ENCODE results near the gene SPPL3. TPM values are rescaled to one million over a fixed set of nuclear protein-coding genes. Genes with fewer than 3 reads are reported as not detected.

SPPL3 gene
- total RNA-seq, 1 donor from 2014 or later: 44.1 TPM

DNA sequence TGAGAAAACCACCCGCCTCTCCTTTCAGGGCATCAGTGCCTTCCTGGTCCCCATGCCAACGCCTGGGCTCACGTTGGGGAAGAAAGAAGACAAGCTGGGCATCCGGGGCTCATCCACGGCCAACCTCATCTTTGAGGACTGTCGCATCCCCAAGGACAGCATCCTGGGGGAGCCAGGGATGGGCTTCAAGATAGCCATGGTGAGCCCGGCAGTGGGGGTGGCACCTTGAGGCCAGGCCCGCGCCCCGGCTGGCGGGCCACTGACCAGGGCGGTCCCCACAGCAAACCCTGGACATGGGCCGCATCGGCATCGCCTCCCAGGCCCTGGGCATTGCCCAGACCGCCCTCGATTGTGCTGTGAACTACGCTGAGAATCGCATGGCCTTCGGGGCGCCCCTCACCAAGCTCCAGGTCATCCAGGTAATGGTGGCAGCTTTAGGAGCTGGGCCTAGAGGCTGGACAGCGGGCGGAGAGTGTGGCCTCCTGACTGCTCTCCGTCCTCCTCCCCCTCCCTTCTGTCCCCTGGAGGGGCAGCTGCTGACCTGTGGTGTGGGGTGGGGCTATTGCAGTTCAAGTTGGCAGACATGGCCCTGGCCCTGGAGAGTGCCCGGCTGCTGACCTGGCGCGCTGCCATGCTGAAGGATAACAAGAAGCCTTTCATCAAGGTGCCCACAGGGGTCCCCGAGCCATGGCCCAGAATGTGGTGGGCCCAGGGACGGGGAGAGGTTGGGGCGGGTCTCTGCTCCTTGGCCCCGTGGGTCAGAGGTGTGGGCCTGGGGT, 165.7 kb downstream of the SPPL3 start:
- Histone ChIP-seq H3K27ac (no peak overlapping the region), H3K4me1 (no peaks in the 10 kb centered on the region), H3K4me3 (no peak overlapping the region), H3K27me3 (no peaks in the 10 kb centered on the region), H3K9me3 (no peaks in the 10 kb centered on the region), H3K36me3 (peaks cover 9% of the 10 kb centered on the region)
- DNase-seq (no peak), ATAC-seq (peak; percentile 3)
- intact Hi-C loops (cut with DNase I): no loop called here
- TF ChIP-seq, protein P1, sequence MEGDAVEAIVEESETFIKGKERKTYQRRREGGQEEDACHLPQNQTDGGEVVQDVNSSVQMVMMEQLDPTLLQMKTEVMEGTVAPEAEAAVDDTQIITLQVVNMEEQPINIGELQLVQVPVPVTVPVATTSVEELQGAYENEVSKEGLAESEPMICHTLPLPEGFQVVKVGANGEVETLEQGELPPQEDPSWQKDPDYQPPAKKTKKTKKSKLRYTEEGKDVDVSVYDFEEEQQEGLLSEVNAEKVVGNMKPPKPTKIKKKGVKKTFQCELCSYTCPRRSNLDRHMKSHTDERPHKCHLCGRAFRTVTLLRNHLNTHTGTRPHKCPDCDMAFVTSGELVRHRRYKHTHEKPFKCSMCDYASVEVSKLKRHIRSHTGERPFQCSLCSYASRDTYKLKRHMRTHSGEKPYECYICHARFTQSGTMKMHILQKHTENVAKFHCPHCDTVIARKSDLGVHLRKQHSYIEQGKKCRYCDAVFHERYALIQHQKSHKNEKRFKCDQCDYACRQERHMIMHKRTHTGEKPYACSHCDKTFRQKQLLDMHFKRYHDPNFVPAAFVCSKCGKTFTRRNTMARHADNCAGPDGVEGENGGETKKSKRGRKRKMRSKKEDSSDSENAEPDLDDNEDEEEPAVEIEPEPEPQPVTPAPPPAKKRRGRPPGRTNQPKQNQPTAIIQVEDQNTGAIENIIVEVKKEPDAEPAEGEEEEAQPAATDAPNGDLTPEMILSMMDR (IDR thresholded peaks at IDR 0.05): no peak

DNA sequence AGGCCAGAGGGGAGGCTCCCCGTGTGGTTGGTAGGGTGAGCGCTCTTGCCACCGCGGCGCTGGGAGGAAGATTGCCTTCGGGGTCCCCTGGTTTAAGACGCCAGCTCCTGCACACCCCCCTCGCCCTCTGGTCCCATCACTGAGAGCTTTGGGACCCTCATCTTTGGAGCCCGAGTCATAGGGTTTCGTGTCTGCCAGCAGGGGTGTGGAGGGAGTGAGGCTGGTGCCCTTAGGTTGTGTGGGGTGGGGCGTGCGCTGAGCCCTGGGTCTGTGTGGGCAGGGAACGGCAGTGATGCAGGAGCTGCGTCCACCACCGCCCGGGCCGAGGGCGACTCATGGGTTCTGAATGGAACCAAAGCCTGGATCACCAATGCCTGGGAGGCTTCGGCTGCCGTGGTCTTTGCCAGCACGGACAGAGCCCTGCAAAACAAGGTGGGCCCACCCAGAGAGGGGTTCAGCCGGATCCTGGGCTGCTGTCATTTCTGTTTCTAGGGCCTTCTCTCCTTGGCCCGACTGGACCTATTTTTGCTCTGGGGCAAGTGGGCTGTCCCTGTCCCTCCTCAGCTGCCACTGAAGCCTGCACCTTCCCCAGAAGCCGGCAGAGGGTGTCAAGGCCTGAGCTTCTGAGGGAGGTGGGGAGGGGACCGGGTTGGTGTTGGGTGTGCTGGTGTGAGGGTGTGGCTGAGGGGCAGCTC, 166.5 kb downstream of the SPPL3 start:
- TF ChIP-seq, protein P1 (IDR thresholded peaks at IDR 0.05): no peak
- ATAC-seq (no peak), DNase-seq (no peak)
- H3K4me1 ChIP-seq: no peaks in the 10 kb centered on the region
- no peak overlapping the region for H3K27ac ChIP-seq
- H3K4me3 ChIP-seq: no peak overlapping the region
- H3K9me3 ChIP-seq: no peaks in the 10 kb centered on the region
- intact Hi-C loops (cut with DNase I): no loop called here
- H3K27me3 ChIP-seq: no peaks in the 10 kb centered on the region
- H3K36me3 ChIP-seq: peaks cover 9% of the 10 kb centered on the region

DNA sequence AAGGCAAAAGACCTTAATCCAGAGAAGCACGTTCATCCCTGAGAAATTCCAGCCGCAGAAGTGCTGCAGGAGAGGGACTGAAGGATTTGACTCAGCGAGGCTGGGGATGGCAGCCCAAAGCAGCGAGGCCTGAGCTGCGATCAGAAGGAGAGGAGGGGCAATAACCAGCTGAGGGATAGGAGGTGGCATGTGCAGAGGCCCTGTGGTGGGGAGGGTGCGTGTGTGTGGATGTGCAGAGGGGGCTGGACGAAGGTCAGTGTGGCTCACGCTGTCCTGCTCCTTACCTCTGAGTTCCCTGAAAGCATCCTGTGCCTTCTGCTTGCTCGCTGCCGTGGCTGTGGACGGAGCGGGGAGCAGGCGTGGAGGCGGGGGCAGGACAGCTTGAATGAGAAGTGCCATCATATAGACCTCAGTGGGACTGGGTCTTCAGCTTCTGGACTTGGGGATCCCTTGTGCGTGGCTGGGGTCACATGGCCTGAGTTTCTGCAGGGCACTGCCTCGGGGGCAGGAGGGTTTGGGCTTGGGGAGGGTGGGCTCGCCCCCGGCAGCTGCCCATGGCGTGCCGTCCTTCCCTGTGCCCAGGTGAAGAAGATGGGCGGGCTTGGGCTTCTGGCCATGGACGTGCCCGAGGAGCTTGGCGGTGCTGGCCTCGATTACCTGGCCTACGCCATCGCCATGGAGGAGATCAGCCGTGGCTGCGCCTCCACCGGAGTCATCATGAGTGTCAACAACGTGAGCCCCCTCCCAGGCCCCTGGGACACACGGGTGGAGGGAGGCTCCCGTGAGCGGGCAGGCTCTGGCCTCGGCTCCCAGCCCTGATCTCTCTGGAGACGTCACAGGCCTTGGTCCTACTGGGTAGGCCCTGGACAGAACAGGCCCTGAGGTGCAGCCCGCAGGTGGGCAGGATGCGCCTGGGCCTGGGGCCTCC, 167.5 kb downstream of the SPPL3 start:
- no peaks in the 10 kb centered on the region for H3K27me3 ChIP-seq
- H3K36me3 ChIP-seq: peaks cover 9% of the 10 kb centered on the region
- no peaks in the 10 kb centered on the region for H3K9me3 ChIP-seq
- ATAC-seq (no peak), DNase-seq (no peak)
- intact Hi-C loops (cut with DNase I): no loop called here
- TF ChIP-seq, protein P1 (IDR thresholded peaks at IDR 0.05): no peak
- no peaks in the 10 kb centered on the region for H3K4me1 ChIP-seq
- H3K27ac ChIP-seq: no peak overlapping the region
- H3K4me3 ChIP-seq: no peak overlapping the region

DNA sequence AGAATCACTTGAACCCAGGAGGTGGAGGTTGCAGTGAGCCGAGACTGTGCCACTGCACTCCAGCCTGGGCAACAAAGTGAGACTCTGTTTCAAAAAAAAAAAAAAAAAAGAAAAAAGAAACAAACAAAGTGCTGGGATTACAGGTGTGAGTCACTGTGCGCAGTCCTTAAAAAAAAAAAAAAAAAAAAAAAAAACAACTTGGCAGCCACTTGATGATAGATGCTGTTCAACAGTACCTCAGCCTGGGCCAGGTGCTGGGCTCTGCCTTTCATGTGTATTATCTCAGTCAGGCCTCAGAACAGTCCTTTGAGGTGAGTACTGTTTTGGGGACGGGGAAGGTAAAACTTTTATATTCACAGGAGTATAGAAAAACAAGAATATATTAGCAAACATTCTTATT, 169.0 kb downstream of the SPPL3 start:
- Histone ChIP-seq H3K9me3 (no peaks in the 10 kb centered on the region), H3K4me1 (no peaks in the 10 kb centered on the region), H3K36me3 (peaks cover 9% of the 10 kb centered on the region), H3K27me3 (no peaks in the 10 kb centered on the region), H3K4me3 (no peak overlapping the region), H3K27ac (no peak overlapping the region)
- ATAC-seq (no peak), DNase-seq (no peak)
- intact Hi-C loops (cut with DNase I): no loop called here
- TF ChIP-seq, protein P1 (IDR thresholded peaks at IDR 0.05): no peak

DNA sequence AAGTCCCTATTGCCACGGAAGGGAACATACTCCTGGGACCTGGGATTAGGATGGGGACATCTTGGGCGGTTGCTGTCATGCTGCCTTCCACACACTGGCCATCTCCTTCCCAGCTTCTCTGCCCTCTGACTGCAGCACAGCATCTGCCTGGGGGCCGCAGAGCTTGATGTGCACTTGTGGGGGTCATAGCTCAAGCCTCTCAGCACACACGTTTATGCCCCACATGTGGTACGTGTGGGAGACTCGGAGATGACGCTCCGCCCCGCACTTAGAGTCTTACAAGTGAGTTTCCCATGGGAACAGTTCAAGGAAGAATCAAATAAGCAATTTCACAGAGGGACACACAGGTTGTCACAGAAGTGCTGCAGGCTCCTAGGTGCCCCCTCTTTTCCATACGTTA, 169.9 kb downstream of the SPPL3 start:
- intact Hi-C loops (cut with DNase I): no loop called here
- Histone ChIP-seq H3K36me3 (peaks cover 17% of the 10 kb centered on the region), H3K27me3 (no peaks in the 10 kb centered on the region), H3K4me1 (no peaks in the 10 kb centered on the region), H3K4me3 (no peak overlapping the region), H3K9me3 (no peaks in the 10 kb centered on the region), H3K27ac (no peak overlapping the region)
- DNase-seq: no peak
- ATAC-seq: no peak
- TF ChIP-seq, protein P1 (IDR thresholded peaks at IDR 0.05): no peak
